Stomach (tissue), 9 donors: Measurements from ENCODE around the gene CECR2. TPM values are rescaled to one million over a fixed set of nuclear protein-coding genes. Genes with fewer than 3 reads are reported as not detected.

ENCODE experiments used
- DNase-seq, 2 donors: peaks; one replicate each; pipeline versions ENCODE4 v3.0.0 to v3.0.0-alpha.2; 2013 to 2019
- H3K27ac ChIP-seq, 5 donors: fragments of 200-600 bp in 4 of 5; sonication (generic) in 4 of 5; one replicate each; pipeline ENCODE4 v1.5.1; 2013 to 2019; ENCODE audit warnings: mild to moderate bottlenecking in 1 of 5, moderate library complexity in 1 of 5
- H3K27me3 ChIP-seq, 3 donors: fragments of 200-600 bp; sonication (generic); one replicate each; pipeline ENCODE4 v1.5.1; 2017 to 2019; ENCODE audit warnings: mixed run types in 1 of 3
- H3K36me3 ChIP-seq, 4 donors: fragments of 200-600 bp; sonication (generic); 1 replicate in 3 of 4; 2 replicates in 1 of 4; pipeline ENCODE4 v1.5.1; 2016 to 2019
- H3K4me1 ChIP-seq, 4 donors: fragments of 200-600 bp; sonication (generic); one replicate each; pipeline ENCODE4 v1.5.1; 2016 to 2019
- H3K4me3 ChIP-seq, 4 donors: fragments of 200-600 bp; sonication (generic) in 3 of 4; one replicate each; pipeline ENCODE4 v1.5.1; 2016 to 2019; ENCODE audit warnings: mild to moderate bottlenecking in 1 of 4
- H3K9me3 ChIP-seq, 4 donors: fragments of 200-600 bp; sonication (generic); one replicate each; pipeline ENCODE4 v1.5.1; 2016 to 2019
- CTCF ChIP-seq, 7 experiments: fragments of 450-650 bp in 4 of 7; fragments of 200-600 bp in 3 of 7; sonication (generic) in 3 of 7; IDR thresholded peaks; one replicate each; pipeline ENCODE4 v1.5.1; 2016 to 2019; ENCODE audit warnings: antibody characterized with exemption in 7 of 7, control low read depth in 2 of 7, mild to moderate bottlenecking in 1 of 7
- EP300 ChIP-seq: sonication (generic); formaldehyde crosslinking; IDR thresholded peaks from one replicate; pipeline ENCODE4 v1.6.1; 2017; ENCODE audit warnings: antibody characterized with exemption
- POLR2A ChIP-seq, 4 donors: fragments of 450-650 bp; IDR thresholded peaks; one replicate each; pipeline ENCODE4 v1.6.1; 2016; ENCODE audit warnings: antibody characterized with exemption in 4 of 4, control low read depth in 2 of 4, mild to moderate bottlenecking in 1 of 4, moderate library complexity in 1 of 4
- POLR2AphosphoS5 ChIP-seq, 3 donors: sonication (generic); formaldehyde crosslinking; IDR thresholded peaks; one replicate each; pipeline ENCODE4 v1.6.1; 2016; ENCODE audit warnings: antibody characterized with exemption in 3 of 3
- WGBS, 5 donors: extraction: QIAGEN DNeasy Blood & Tissue Kit in 3 of 5; methylation state at CpG; one replicate each; pipeline versions ENCODE4 v1.1.5 to v1.1.7; 2013 to 2018; 5-methylcytosine and 5-hydroxymethylcytosine counted together
- intact Hi-C: fragments of 100-400 bp; cut with DNase I; formaldehyde crosslinking; loops from one replicate; pipeline ENCODE4 v1.15.1; 2023; ENCODE audit warnings: low total_unique reads
- polyA plus RNA-seq, 3 donors: library from polyadenylated mRNA; stranded (reverse); fragments of 200-250 nt; gene quantifications; one replicate each; pipeline ENCODE4 v1.2.3, GENCODE V29; 2013
- total RNA-seq, 5 donors: library from RNA; depleted of rRNA; stranded (reverse); fragments of >200 nt; gene quantifications; one replicate each; pipeline versions ENCODE4 v1.1.0 to v1.2.3, GENCODE V29; 2014 to 2016
- donor health status: healthy with polysubstance abuse.
- donor health status: Bipolar disorder and iron deficiency.
- donor health status: healthy.

Gene CECR2
- total and polyA plus RNA-seq, 8 donors, result 0.13 to 3.1 (median 0.44) TPM; not detected in 1

GRCh38 chr22:17431179-17431578 is 61.9 kb downstream of the CECR2 start:
- TF ChIP-seq POLR2A (IDR thresholded peaks at IDR 0.05), result no peak
- TF ChIP-seq CTCF (IDR thresholded peaks at IDR 0.05), result no peak
- no peak for TF ChIP-seq POLR2AphosphoS5 (IDR thresholded peaks at IDR 0.05)
- TF ChIP-seq EP300, result no peak
- Histone ChIP-seq H3K4me1 (no peaks in the 10 kb centered on the region), H3K27ac (no peak overlapping the region), H3K27me3 (peaks cover 0 to 6% (median 0%) of the 10 kb centered on the region in 3 donors), H3K4me3 (no peak overlapping the region), H3K36me3 (no peaks in the 10 kb centered on the region), H3K9me3 (no peaks in the 10 kb centered on the region)
- DNase-seq, result no peak
- intact Hi-C loops, result no loop called here
- WGBS, 5 donors, result 61 to 81% (median 77%) methylated on average over 1 of the region's 1 CpG

- WGBS, 5 donors, result 68 to 77% (median 75%) methylated on average over 3 of the region's 3 CpGs
- no peak for TF ChIP-seq POLR2A (IDR thresholded peaks at IDR 0.05)
- Histone ChIP-seq H3K27ac (no peak overlapping the region), H3K27me3 (peaks cover 0 to 15% (median 0%) of the 10 kb centered on the region in 3 donors), H3K9me3 (no peaks in the 10 kb centered on the region), H3K4me1 (peaks cover 0 to 7% (median 3%) of the 10 kb centered on the region in 4 donors), H3K4me3 (no peak overlapping the region), H3K36me3 (no peaks in the 10 kb centered on the region)
- intact Hi-C loops, result no loop called here
- DNase-seq, result no peak
These were observed 65.6 kb downstream of the CECR2 start for GRCh38 chr22:17434856-17435255.

- 71 to 81% (median 80%) methylated on average over 3 of the region's 3 CpGs for WGBS, 5 donors
- peaks cover 0 to 15% (median 0%) of the 10 kb centered on the region in 3 donors for H3K27me3 ChIP-seq
- intact Hi-C loops, result no loop called here
- H3K4me3 ChIP-seq, result no peak overlapping the region
- TF ChIP-seq POLR2AphosphoS5 (IDR thresholded peaks at IDR 0.05) (no peak), CTCF (IDR thresholded peaks at IDR 0.05) (no peak), EP300 (no peak), POLR2A (IDR thresholded peaks at IDR 0.05) (no peak)
- no peaks in the 10 kb centered on the region for H3K9me3 ChIP-seq
- H3K27ac ChIP-seq, result no peak overlapping the region
- H3K4me1 ChIP-seq, result peaks cover 0 to 7% (median 3%) of the 10 kb centered on the region in 4 donors
- no peaks in the 10 kb centered on the region for H3K36me3 ChIP-seq
- no peak for DNase-seq
These were observed 66.1 kb downstream of the CECR2 start for GRCh38 chr22:17435375-17435774.

GRCh38 chr22:17436382-17436980 is 67.2 kb downstream of the CECR2 start:
- Histone ChIP-seq H3K36me3 (no peaks in the 10 kb centered on the region), H3K4me3 (no peak overlapping the region), H3K27me3 (peaks cover 0 to 15% (median 0%) of the 10 kb centered on the region in 3 donors), H3K4me1 (peaks cover 0 to 7% (median 3%) of the 10 kb centered on the region in 4 donors), H3K27ac (no peak overlapping the region), H3K9me3 (no peaks in the 10 kb centered on the region)
- 33 to 39% (median 36%) methylated on average over 5 of the region's 5 CpGs for WGBS, 5 donors
- DNase-seq, result peak in 1 of 2 donors; percentile 58
- TF ChIP-seq CTCF (IDR thresholded peaks at IDR 0.05) (no peak), POLR2AphosphoS5 (IDR thresholded peaks at IDR 0.05) (no peak), EP300 (no peak), POLR2A (IDR thresholded peaks at IDR 0.05) (no peak)
- intact Hi-C loops, result no loop called here

- 23 to 29% (median 26%) methylated on average over 8 of the region's 8 CpGs for WGBS, 5 donors
- DNase-seq, result peak in 1 of 2 donors; percentile 32
- intact Hi-C loops, result no loop called here
These were observed 67.7 kb downstream of the CECR2 start for GRCh38 chr22:17436981-17437412.

More at GRCh38 chr22:17436981-17437412, 67.7 kb downstream of the CECR2 start:
- Histone ChIP-seq H3K9me3 (no peaks in the 10 kb centered on the region), H3K4me1 (peaks cover 0 to 7% (median 3%) of the 10 kb centered on the region in 4 donors), H3K36me3 (no peaks in the 10 kb centered on the region), H3K27ac (no peak overlapping the region), H3K27me3 (peaks cover 0 to 16% (median 0%) of the 10 kb centered on the region in 3 donors), H3K4me3 (no peak overlapping the region)
- TF ChIP-seq EP300 (no peak), POLR2AphosphoS5 (IDR thresholded peaks at IDR 0.05) (no peak), CTCF (IDR thresholded peaks at IDR 0.05) (no peak), POLR2A (IDR thresholded peaks at IDR 0.05) (no peak)
